Vagina (tissue), 2 donors: ENCODE measurements around the gene BLMH.

Experiments
- CTCF ChIP-seq, 3 experiments: fragments of 450-650 bp in 2 of 3; fragments of 200-600 bp in 1 of 3; sonication (generic) in 1 of 3; IDR thresholded peaks; one replicate each; pipeline ENCODE4 v1.5.1; 2017 to 2019; ENCODE audit warnings: antibody characterized with exemption in 3 of 3, mild to moderate bottlenecking in 2 of 3, moderate library complexity in 2 of 3
- POLR2A ChIP-seq, 2 donors: fragments of 450-650 bp; IDR thresholded peaks; one replicate each; pipeline ENCODE4 v1.6.1; 2017; ENCODE audit warnings: antibody characterized with exemption in 2 of 2, mild to moderate bottlenecking in 2 of 2, moderate library complexity in 2 of 2
- POLR2AphosphoS5 ChIP-seq, 2 donors: sonication (generic); formaldehyde crosslinking; IDR thresholded peaks; one replicate each; pipeline ENCODE4 v1.9.0; 2017; ENCODE audit warnings: antibody characterized with exemption in 2 of 2, mild to moderate bottlenecking in 2 of 2, low read depth in 1 of 2; ENCODE audit not compliant: insufficient read depth in 1 of 2

GRCh38 chr17:30208214-30208613 lies 83.5 kb downstream of the BLMH start:
- TF ChIP-seq CTCF (IDR thresholded peaks at IDR 0.05), result no peak
- no peak for TF ChIP-seq POLR2A (IDR thresholded peaks at IDR 0.05)
- no peak for TF ChIP-seq POLR2AphosphoS5 (IDR thresholded peaks at IDR 0.05; ENCODE audit: insufficient read depth in 1 of 2, low read depth in 1 of 2)
